SK-N-SH treated with all-trans-retinoic acid at 6 μM for 48 hours (cell line): ENCODE results near the gene POLH.

Experiments
- ATAC-seq: fragments of 200-7000 bp; cut with Tn5 transposase; 3 replicates; pipeline ENCODE4 v1.9.1; 2020; ENCODE audit warnings: mild to moderate bottlenecking, moderate library complexity
- ARNTL ChIP-seq: fragments of 450-650 bp; formaldehyde crosslinking; IDR thresholded peaks from 2 replicates; pipeline ENCODE4 v1.5.0; 2020; ENCODE audit warnings: low read depth, mild to moderate bottlenecking, moderate library complexity, borderline replicate concordance
- BACH2 ChIP-seq: fragments of 250-450 bp; sonication (Bioruptor Pico); IDR thresholded peaks from 2 replicates; pipeline ENCODE4 v1.9.0; 2021; ENCODE audit warnings: mild to moderate bottlenecking, borderline replicate concordance
- CREB5 ChIP-seq: fragments of 250-450 bp; sonication (Bioruptor Pico); IDR thresholded peaks from 2 replicates; pipeline ENCODE4 v1.5.1; 2020; ENCODE audit warnings: low read depth, mild to moderate bottlenecking, moderate library complexity
- CSDC2 ChIP-seq: fragments of 250-450 bp; sonication (Bioruptor Pico); IDR thresholded peaks from 2 replicates; pipeline ENCODE4 v1.5.0; 2020; ENCODE audit warnings: mild to moderate bottlenecking, moderate library complexity
- CSRNP3 ChIP-seq: fragments of 250-450 bp; sonication (Bioruptor Pico); IDR thresholded peaks from 2 replicates; pipeline ENCODE4 v1.5.1; 2021; ENCODE audit warnings: mild to moderate bottlenecking, moderate library complexity
- ESRRG ChIP-seq: fragments of 250-450 bp; sonication (Bioruptor Pico); IDR thresholded peaks from 2 replicates; pipeline ENCODE4 v1.6.1; 2021; ENCODE audit warnings: mild to moderate bottlenecking
- GLIS3 ChIP-seq: fragments of 250-450 bp; sonication (Bioruptor Pico); IDR thresholded peaks from 2 replicates; pipeline ENCODE4 v1.5.0; 2020; ENCODE audit warnings: mild to moderate bottlenecking, moderate library complexity
- ISL1 ChIP-seq: fragments of 250-450 bp; sonication (Bioruptor Pico); IDR thresholded peaks from 2 replicates; pipeline ENCODE4 v2.1.2; 2022; ENCODE audit warnings: mild to moderate bottlenecking, moderate library complexity
- PATZ1 ChIP-seq: fragments of 250-450 bp; sonication (Bioruptor Pico); IDR thresholded peaks from 2 replicates; pipeline ENCODE4 v1.8.0; 2020; ENCODE audit warnings: mild to moderate bottlenecking, moderate library complexity, borderline replicate concordance
- POU6F1 ChIP-seq: fragments of 250-450 bp; sonication (Bioruptor Pico); IDR thresholded peaks from 2 replicates; pipeline ENCODE4 v1.8.0; 2021; ENCODE audit warnings: low read depth, mild to moderate bottlenecking, moderate library complexity, borderline replicate concordance
- PPARA ChIP-seq: fragments of 250-450 bp; sonication (Bioruptor Pico); IDR thresholded peaks from 2 replicates; pipeline ENCODE4 v1.5.0; 2020; ENCODE audit warnings: mild to moderate bottlenecking, borderline replicate concordance
- RARB ChIP-seq: fragments of 250-450 bp; sonication (Bioruptor Pico); IDR thresholded peaks from 2 replicates; pipeline ENCODE4 v1.8.0; 2021; ENCODE audit warnings: mild to moderate bottlenecking, moderate library complexity
- TCF4 ChIP-seq: fragments of 250-450 bp; sonication (Bioruptor Pico); IDR thresholded peaks from 2 replicates; pipeline ENCODE4 v1.8.0; 2021; ENCODE audit warnings: mild to moderate bottlenecking, moderate library complexity, borderline replicate concordance
- TOX ChIP-seq: fragments of 250-450 bp; sonication (Bioruptor Pico); IDR thresholded peaks from 2 replicates; pipeline ENCODE4 v1.8.0; 2021; ENCODE audit warnings: mild to moderate bottlenecking, moderate library complexity, borderline replicate concordance
- TSHZ2 ChIP-seq: fragments of 250-450 bp; sonication (Bioruptor Pico); IDR thresholded peaks from 2 replicates; pipeline ENCODE4 v1.5.0; 2020; ENCODE audit warnings: mild to moderate bottlenecking, moderate library complexity
- ZC3H10 ChIP-seq: fragments of 250-450 bp; sonication (Bioruptor Pico); IDR thresholded peaks from 2 replicates; pipeline ENCODE4 v1.5.1; 2021; ENCODE audit warnings: mild to moderate bottlenecking, moderate library complexity
- ZFP3 ChIP-seq: fragments of 250-450 bp; sonication (Bioruptor Pico); IDR thresholded peaks from 2 replicates; pipeline ENCODE4 v1.5.0; 2020; ENCODE audit warnings: mild to moderate bottlenecking, moderate library complexity
- ZFP30 ChIP-seq: fragments of 450-650 bp; formaldehyde crosslinking; IDR thresholded peaks from 2 replicates; pipeline ENCODE4 v1.5.0; 2022; ENCODE audit warnings: mild to moderate bottlenecking, moderate library complexity
- ZNF565 ChIP-seq: fragments of 450-650 bp; formaldehyde crosslinking; conservative IDR thresholded peaks from 2 replicates; pipeline ENCODE4 v1.5.0; 2020; ENCODE audit warnings: low read depth, mild to moderate bottlenecking, moderate library complexity
- ZNF70 ChIP-seq: fragments of 450-650 bp; formaldehyde crosslinking; IDR thresholded peaks from 2 replicates; pipeline ENCODE4 v1.5.0; 2020; ENCODE audit warnings: mild to moderate bottlenecking, moderate library complexity
- ZNF8 ChIP-seq: fragments of 450-650 bp; formaldehyde crosslinking; IDR thresholded peaks from 2 replicates; pipeline ENCODE4 v1.5.0; 2020; ENCODE audit warnings: mild to moderate bottlenecking, moderate library complexity

Gene POLH

GRCh38 chr6:43541774-43542471 is 34.1 kb upstream of the POLH start:
- no peak for ATAC-seq
- TF ChIP-seq RARB (CRISPR knock-in tag) (no peak), ARNTL (no peak), CREB5 (CRISPR knock-in tag) (no peak), TCF4 (CRISPR knock-in tag) (no peak), PATZ1 (CRISPR knock-in tag) (no peak), POU6F1 (CRISPR knock-in tag) (no peak), BACH2 (CRISPR knock-in tag) (no peak), ZFP30 (CRISPR knock-in tag) (no peak), CSDC2 (no peak), ESRRG (no peak), TOX (CRISPR knock-in tag) (no peak), CSRNP3 (no peak), ZNF70 (CRISPR knock-in tag) (no peak), ZC3H10 (CRISPR knock-in tag) (no peak), ZFP3 (CRISPR knock-in tag) (no peak)

GRCh38 chr6:43544461-43544860 is 31.5 kb upstream of the POLH start:
- TF ChIP-seq TOX (CRISPR knock-in tag): no peak
- TF ChIP-seq TCF4 (CRISPR knock-in tag): no peak
- TF ChIP-seq GLIS3 (CRISPR knock-in tag): no peak
- TF ChIP-seq CSRNP3: no peak
- no peak for TF ChIP-seq ZFP30 (CRISPR knock-in tag)
- no peak for TF ChIP-seq CSDC2
- TF ChIP-seq CREB5 (CRISPR knock-in tag): no peak
- no peak for TF ChIP-seq ZNF565
- ATAC-seq: no peak

- TF ChIP-seq ISL1 (CRISPR knock-in tag) (no peak), ZC3H10 (CRISPR knock-in tag) (no peak), GLIS3 (CRISPR knock-in tag) (no peak), PPARA (CRISPR knock-in tag) (no peak), ZNF565 (no peak), PATZ1 (CRISPR knock-in tag) (no peak), ZNF8 (CRISPR knock-in tag) (no peak), ZNF70 (CRISPR knock-in tag) (no peak), TSHZ2 (no peak), CREB5 (CRISPR knock-in tag) (no peak), TOX (CRISPR knock-in tag) (no peak)
- ATAC-seq: no peak
Observed at GRCh38 chr6:43547222-43547621, 28.8 kb upstream of the POLH start.
